Neural cell (in vitro differentiated cells): ENCODE data around the gene ZNF846. TPM values are rescaled to one million over a fixed set of nuclear protein-coding genes. Genes with fewer than 3 reads are reported as not detected.

Experiments used
- H2AFZ ChIP-seq: fragments of 200-600, 300-800 bp; sonication (generic), shearing (Covaris generic); 2 replicates; pipeline ENCODE4 v1.6.0; 2014; ENCODE audit warnings: low read depth, mild to moderate bottlenecking, antibody characterized with exemption, low read length, moderate library complexity
- H3F3A ChIP-seq: fragments of 200-600 bp; shearing (Covaris generic); 2 replicates; pipeline ENCODE4 v1.6.1; 2016; ENCODE audit warnings: mild to moderate bottlenecking, moderate library complexity, mixed read lengths, antibody characterized with exemption, low read length; ENCODE audit not compliant: insufficient read depth, poor library complexity, severe bottlenecking
- H3K27ac ChIP-seq: fragments of 200-600, 300-800 bp; sonication (generic), shearing (Covaris generic); 2 replicates; pipeline ENCODE4 v1.5.1; 2014; ENCODE audit warnings: mild to moderate bottlenecking, low read length, moderate library complexity
- H3K27me3 ChIP-seq: fragments of 300-800, 200-600 bp; sonication (generic), shearing (Covaris generic); 2 replicates; pipeline ENCODE4 v1.6.0; 2014; ENCODE audit warnings: mild to moderate bottlenecking, low read depth, low read length, moderate library complexity; ENCODE audit not compliant: insufficient read depth
- H3K36me3 ChIP-seq: fragments of 300-800, 200-600 bp; sonication (generic), shearing (Covaris generic); 2 replicates; pipeline ENCODE4 v1.5.1; 2014; ENCODE audit warnings: mild to moderate bottlenecking, antibody characterized with exemption, low read length, moderate library complexity; ENCODE audit not compliant: insufficient read depth
- H3K4me2 ChIP-seq: fragments of 300-800, 200-600 bp; sonication (generic), shearing (Covaris generic); 2 replicates; pipeline ENCODE4 v1.6.0; 2014; ENCODE audit warnings: mild to moderate bottlenecking, low read length
- H3K4me3 ChIP-seq: fragments of 300-800, 200-600 bp; sonication (generic), shearing (Covaris generic); 2 replicates; pipeline ENCODE4 v1.5.1; 2014; ENCODE audit warnings: mild to moderate bottlenecking, low read length, moderate library complexity
- H3K79me2 ChIP-seq: fragments of 200-600 bp; shearing (Covaris generic); replicated peaks from 2 replicates; pipeline ENCODE4 v1.6.0; 2014; ENCODE audit warnings: mild to moderate bottlenecking, low read length, moderate library complexity; ENCODE audit not compliant: insufficient read depth
- H3K9ac ChIP-seq: fragments of 300-800, 200-600 bp; sonication (generic), shearing (Covaris generic); 2 replicates; pipeline ENCODE4 v1.6.1; 2016; ENCODE audit warnings: mild to moderate bottlenecking, low read length, mixed read lengths
- H3K9me2 ChIP-seq: fragments of 200-600 bp; shearing (Covaris generic); 2 replicates; pipeline ENCODE4 v1.6.1; 2016; ENCODE audit warnings: mild to moderate bottlenecking, low read length, mixed read lengths; ENCODE audit not compliant: insufficient read depth
- H3K9me3 ChIP-seq: fragments of 200-600, 300-800 bp; sonication (generic), shearing (Covaris generic); 2 replicates; pipeline ENCODE4 v1.6.1; 2016; ENCODE audit warnings: mild to moderate bottlenecking, mixed run types, low read length, moderate library complexity, mixed read lengths
- H4K20me1 ChIP-seq: fragments of 200-600 bp; shearing (Covaris generic); 2 replicates; pipeline ENCODE4 v1.6.1; 2016; ENCODE audit warnings: mild to moderate bottlenecking, mixed run types; ENCODE audit not compliant: insufficient read depth
- EP300 ChIP-seq: fragments of 450-650 bp; conservative IDR thresholded peaks from 2 replicates; pipeline ENCODE4 v1.6.1; 2014; ENCODE audit warnings: antibody characterized with exemption, mild to moderate bottlenecking, moderate library complexity; ENCODE audit not compliant: poor library complexity, severe bottlenecking
- EZH2 ChIP-seq: fragments of 200-600, 300-800 bp; shearing (Covaris generic), sonication (generic); IDR thresholded peaks from 2 replicates; pipeline ENCODE4 v1.6.1; 2014; ENCODE audit warnings: antibody characterized with exemption, low read length, borderline replicate concordance, mild to moderate bottlenecking; ENCODE audit not compliant: insufficient read depth, poor library complexity, severe bottlenecking
- MXI1 ChIP-seq: fragments of 450-650 bp; conservative IDR thresholded peaks from 2 replicates; pipeline ENCODE4 v1.6.1; 2014; ENCODE audit warnings: antibody characterized with exemption, mild to moderate bottlenecking; ENCODE audit not compliant: poor library complexity, severe bottlenecking
- POLR2AphosphoS5 ChIP-seq: IDR thresholded peaks from 2 replicates; pipeline ENCODE4 v1.6.1; 2012
- RAD21 ChIP-seq: fragments of 450-650 bp; conservative IDR thresholded peaks from 2 replicates; pipeline ENCODE4 v1.6.1; 2014; ENCODE audit warnings: antibody characterized with exemption, mild to moderate bottlenecking, moderate library complexity
- SMC3 ChIP-seq: fragments of 450-650 bp; conservative IDR thresholded peaks from 2 replicates; pipeline ENCODE4 v1.6.1; 2014; ENCODE audit warnings: antibody characterized with exemption, mild to moderate bottlenecking, moderate library complexity; ENCODE audit not compliant: poor library complexity
- TAF1 ChIP-seq: IDR thresholded peaks from 2 replicates; pipeline ENCODE4 v1.6.1; 2012; ENCODE audit warnings: low read depth
- polyA plus RNA-seq: library from polyadenylated mRNA; depleted of rRNA; stranded (reverse); fragments of >200 nt; gene quantifications from 2 replicates; pipeline ENCODE4 v1.2.3, GENCODE V29; 2014
- TF ChIP-seq, protein P1 (sequence below): fragments of 450-650 bp; IDR thresholded peaks from 2 replicates; pipeline ENCODE4 v1.5.1; 2014; ENCODE audit warnings: antibody characterized with exemption, mild to moderate bottlenecking, moderate library complexity; ENCODE audit not compliant: poor library complexity, severe bottlenecking
- TF ChIP-seq, protein P2 (sequence below): IDR thresholded peaks from 2 replicates; pipeline ENCODE4 v1.6.1; 2012; ENCODE audit warnings: borderline replicate concordance

Gene ZNF846
- polyA plus RNA-seq, 1 donor from 2014 or later = 7.4 TPM

- no peak for TF ChIP-seq SMC3
- TF ChIP-seq EP300 = no peak
- TF ChIP-seq, protein P1, sequence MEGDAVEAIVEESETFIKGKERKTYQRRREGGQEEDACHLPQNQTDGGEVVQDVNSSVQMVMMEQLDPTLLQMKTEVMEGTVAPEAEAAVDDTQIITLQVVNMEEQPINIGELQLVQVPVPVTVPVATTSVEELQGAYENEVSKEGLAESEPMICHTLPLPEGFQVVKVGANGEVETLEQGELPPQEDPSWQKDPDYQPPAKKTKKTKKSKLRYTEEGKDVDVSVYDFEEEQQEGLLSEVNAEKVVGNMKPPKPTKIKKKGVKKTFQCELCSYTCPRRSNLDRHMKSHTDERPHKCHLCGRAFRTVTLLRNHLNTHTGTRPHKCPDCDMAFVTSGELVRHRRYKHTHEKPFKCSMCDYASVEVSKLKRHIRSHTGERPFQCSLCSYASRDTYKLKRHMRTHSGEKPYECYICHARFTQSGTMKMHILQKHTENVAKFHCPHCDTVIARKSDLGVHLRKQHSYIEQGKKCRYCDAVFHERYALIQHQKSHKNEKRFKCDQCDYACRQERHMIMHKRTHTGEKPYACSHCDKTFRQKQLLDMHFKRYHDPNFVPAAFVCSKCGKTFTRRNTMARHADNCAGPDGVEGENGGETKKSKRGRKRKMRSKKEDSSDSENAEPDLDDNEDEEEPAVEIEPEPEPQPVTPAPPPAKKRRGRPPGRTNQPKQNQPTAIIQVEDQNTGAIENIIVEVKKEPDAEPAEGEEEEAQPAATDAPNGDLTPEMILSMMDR = no peak
- TF ChIP-seq MXI1 = no peak
- TF ChIP-seq TAF1 = no peak
- TF ChIP-seq EZH2 = no peak
- no peak for TF ChIP-seq POLR2AphosphoS5
- TF ChIP-seq, protein P2, sequence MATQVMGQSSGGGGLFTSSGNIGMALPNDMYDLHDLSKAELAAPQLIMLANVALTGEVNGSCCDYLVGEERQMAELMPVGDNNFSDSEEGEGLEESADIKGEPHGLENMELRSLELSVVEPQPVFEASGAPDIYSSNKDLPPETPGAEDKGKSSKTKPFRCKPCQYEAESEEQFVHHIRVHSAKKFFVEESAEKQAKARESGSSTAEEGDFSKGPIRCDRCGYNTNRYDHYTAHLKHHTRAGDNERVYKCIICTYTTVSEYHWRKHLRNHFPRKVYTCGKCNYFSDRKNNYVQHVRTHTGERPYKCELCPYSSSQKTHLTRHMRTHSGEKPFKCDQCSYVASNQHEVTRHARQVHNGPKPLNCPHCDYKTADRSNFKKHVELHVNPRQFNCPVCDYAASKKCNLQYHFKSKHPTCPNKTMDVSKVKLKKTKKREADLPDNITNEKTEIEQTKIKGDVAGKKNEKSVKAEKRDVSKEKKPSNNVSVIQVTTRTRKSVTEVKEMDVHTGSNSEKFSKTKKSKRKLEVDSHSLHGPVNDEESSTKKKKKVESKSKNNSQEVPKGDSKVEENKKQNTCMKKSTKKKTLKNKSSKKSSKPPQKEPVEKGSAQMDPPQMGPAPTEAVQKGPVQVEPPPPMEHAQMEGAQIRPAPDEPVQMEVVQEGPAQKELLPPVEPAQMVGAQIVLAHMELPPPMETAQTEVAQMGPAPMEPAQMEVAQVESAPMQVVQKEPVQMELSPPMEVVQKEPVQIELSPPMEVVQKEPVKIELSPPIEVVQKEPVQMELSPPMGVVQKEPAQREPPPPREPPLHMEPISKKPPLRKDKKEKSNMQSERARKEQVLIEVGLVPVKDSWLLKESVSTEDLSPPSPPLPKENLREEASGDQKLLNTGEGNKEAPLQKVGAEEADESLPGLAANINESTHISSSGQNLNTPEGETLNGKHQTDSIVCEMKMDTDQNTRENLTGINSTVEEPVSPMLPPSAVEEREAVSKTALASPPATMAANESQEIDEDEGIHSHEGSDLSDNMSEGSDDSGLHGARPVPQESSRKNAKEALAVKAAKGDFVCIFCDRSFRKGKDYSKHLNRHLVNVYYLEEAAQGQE = no peak
- TF ChIP-seq RAD21 = no peak
- Histone ChIP-seq H3K9ac (no peak overlapping the region), H3K9me2 (no peaks in the 10 kb centered on the region)
Measured at GRCh38 chr19:9799162-9799561, 30.6 kb upstream of the ZNF846 start.

DNA sequence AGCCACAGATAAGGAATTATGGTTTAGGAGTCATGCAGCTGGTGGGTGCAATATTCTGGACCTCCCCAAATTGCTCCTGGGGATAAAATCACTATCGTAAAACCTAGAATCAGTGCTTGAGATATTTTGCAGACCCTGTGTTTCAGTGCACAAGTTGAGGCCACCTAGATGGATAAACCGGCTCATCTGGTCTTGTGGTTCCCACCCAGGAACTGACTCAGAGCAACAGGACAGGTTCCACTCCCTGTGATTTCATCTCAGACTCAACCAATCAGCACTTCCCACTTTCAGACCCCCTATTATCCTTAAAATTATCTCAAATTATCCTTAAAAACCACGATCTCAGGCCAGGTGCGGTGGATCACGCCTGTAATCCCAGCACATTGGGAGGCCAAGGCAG, 29.3 kb upstream of the ZNF846 start:
- no peak overlapping the region for H3K4me3 ChIP-seq
- H3F3A ChIP-seq = no peaks in the 10 kb centered on the region
- no peaks in the 10 kb centered on the region for H3K27me3 ChIP-seq
- no peaks in the 10 kb centered on the region for H4K20me1 ChIP-seq
- no peak overlapping the region for H3K9ac ChIP-seq
- H3K36me3 ChIP-seq = no peaks in the 10 kb centered on the region
- H3K27ac ChIP-seq = no peak overlapping the region
- H2AFZ ChIP-seq = no peak overlapping the region
- H3K4me2 ChIP-seq = no peak overlapping the region
- TF ChIP-seq RAD21 (no peak), EP300 (no peak), TAF1 (no peak), POLR2AphosphoS5 (no peak), SMC3 (no peak), MXI1 (no peak), EZH2 (no peak)
- TF ChIP-seq, protein P2 = no peak
- TF ChIP-seq, protein P1 = no peak
- no peaks in the 10 kb centered on the region for H3K9me3 ChIP-seq
- H3K79me2 ChIP-seq = no peaks in the 10 kb centered on the region
- H3K9me2 ChIP-seq = no peaks in the 10 kb centered on the region

More at GRCh38 chr19:9799162-9799561, 30.6 kb upstream of the ZNF846 start:
- H3K4me3 ChIP-seq = no peak overlapping the region
- H4K20me1 ChIP-seq = no peaks in the 10 kb centered on the region
- no peaks in the 10 kb centered on the region for H3K9me3 ChIP-seq
- no peaks in the 10 kb centered on the region for H3K36me3 ChIP-seq
- H3K4me2 ChIP-seq = no peak overlapping the region
- no peak overlapping the region for H3K27ac ChIP-seq
- H2AFZ ChIP-seq = no peak overlapping the region
- H3F3A ChIP-seq = no peaks in the 10 kb centered on the region
- H3K27me3 ChIP-seq = no peaks in the 10 kb centered on the region
- no peaks in the 10 kb centered on the region for H3K79me2 ChIP-seq
